ENCODE data around the gene CDK14.

Gene CDK14

DNA sequence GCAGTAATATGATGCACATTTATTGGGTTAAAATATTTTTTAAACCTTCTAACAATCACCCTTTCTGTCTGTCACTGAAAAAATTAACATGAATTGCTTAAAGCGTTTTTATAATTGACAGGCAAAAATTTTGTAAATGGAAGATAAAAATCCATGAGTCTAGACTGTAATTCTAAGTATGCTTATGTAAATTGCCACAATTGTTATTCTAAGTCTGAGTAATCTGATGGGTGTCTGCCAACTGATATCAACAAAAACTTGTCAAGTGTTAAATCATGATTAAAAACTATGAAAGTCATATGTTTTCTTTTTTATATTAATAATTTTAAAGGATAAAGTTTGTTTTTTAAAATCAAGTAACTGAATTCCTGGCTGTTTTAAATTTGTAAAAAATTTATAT lies 208.2 kb downstream of the CDK14 start:
- no peak for TF ChIP-seq NFIC (IDR thresholded peaks at IDR 0.05)
- no peak for TF ChIP-seq TAF1 (IDR thresholded peaks at IDR 0.05; ENCODE audit: low read depth)
- TF ChIP-seq EGR1 (IDR thresholded peaks at IDR 0.05): no peak
- TF ChIP-seq TEAD4 (IDR thresholded peaks at IDR 0.05): no peak
- no peak for TF ChIP-seq FOXM1 (IDR thresholded peaks at IDR 0.05; ENCODE audit: borderline replicate concordance, low read depth)
- TF ChIP-seq EP300 (IDR thresholded peaks at IDR 0.05; ENCODE audit: borderline replicate concordance): no peak
- TF ChIP-seq, protein P1, sequence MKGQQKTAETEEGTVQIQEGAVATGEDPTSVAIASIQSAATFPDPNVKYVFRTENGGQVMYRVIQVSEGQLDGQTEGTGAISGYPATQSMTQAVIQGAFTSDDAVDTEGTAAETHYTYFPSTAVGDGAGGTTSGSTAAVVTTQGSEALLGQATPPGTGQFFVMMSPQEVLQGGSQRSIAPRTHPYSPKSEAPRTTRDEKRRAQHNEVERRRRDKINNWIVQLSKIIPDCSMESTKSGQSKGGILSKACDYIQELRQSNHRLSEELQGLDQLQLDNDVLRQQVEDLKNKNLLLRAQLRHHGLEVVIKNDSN (IDR thresholded peaks at IDR 0.05): no peak
- no peak for TF ChIP-seq ZBTB7A (IDR thresholded peaks at IDR 0.05; ENCODE audit: low read depth)
- TF ChIP-seq RAD21 (IDR thresholded peaks at IDR 0.05; ENCODE audit: low read depth): no peak

DNA sequence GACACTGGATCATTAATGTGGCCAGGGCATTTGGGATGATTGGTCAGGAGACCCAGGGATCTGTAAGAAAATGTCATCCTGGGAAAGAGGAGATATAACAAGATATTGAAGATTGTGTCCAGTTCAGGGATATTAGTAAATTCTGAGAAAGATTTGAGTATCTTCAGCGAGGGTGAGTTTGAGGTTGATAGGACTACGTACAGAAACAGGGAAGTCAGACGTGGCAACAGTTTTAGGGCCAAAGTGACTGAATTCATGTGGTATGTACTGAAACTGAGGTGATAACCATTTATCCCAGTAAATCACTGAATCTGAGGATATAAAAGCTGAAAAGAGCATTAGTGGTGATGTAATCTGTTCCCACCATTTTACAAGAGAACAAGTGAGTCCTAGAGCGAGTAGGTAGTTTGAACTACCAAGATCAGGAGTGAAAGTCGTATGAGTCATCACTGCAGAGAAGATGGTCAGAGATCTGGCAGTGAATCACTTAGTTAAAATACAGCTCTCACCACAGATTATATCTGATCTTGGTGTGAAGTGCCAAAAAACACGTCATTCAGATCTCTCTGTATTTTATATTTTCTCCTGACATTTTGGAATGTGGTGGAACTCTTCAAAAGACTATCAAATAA lies 220.5 kb downstream of the CDK14 start:
- TF ChIP-seq TAF1 (IDR thresholded peaks at IDR 0.05; ENCODE audit: low read depth) (no peak), TEAD4 (IDR thresholded peaks at IDR 0.05) (no peak), CREB1 (IDR thresholded peaks at IDR 0.05; ENCODE audit: low read depth) (no peak), CEBPB (IDR thresholded peaks at IDR 0.05) (no peak), FOXM1 (IDR thresholded peaks at IDR 0.05; ENCODE audit: borderline replicate concordance, low read depth) (no peak), ZBTB7A (IDR thresholded peaks at IDR 0.05; ENCODE audit: low read depth) (no peak), EP300 (IDR thresholded peaks at IDR 0.05; ENCODE audit: borderline replicate concordance) (no peak), TCF12 (IDR thresholded peaks at IDR 0.05; ENCODE audit: low read depth) (no peak), YY1 (IDR thresholded peaks at IDR 0.05; ENCODE audit: low read depth) (no peak), NFIC (IDR thresholded peaks at IDR 0.05) (no peak), RAD21 (IDR thresholded peaks at IDR 0.05; ENCODE audit: low read depth) (no peak), EGR1 (IDR thresholded peaks at IDR 0.05) (no peak)
- TF ChIP-seq, protein P2, sequence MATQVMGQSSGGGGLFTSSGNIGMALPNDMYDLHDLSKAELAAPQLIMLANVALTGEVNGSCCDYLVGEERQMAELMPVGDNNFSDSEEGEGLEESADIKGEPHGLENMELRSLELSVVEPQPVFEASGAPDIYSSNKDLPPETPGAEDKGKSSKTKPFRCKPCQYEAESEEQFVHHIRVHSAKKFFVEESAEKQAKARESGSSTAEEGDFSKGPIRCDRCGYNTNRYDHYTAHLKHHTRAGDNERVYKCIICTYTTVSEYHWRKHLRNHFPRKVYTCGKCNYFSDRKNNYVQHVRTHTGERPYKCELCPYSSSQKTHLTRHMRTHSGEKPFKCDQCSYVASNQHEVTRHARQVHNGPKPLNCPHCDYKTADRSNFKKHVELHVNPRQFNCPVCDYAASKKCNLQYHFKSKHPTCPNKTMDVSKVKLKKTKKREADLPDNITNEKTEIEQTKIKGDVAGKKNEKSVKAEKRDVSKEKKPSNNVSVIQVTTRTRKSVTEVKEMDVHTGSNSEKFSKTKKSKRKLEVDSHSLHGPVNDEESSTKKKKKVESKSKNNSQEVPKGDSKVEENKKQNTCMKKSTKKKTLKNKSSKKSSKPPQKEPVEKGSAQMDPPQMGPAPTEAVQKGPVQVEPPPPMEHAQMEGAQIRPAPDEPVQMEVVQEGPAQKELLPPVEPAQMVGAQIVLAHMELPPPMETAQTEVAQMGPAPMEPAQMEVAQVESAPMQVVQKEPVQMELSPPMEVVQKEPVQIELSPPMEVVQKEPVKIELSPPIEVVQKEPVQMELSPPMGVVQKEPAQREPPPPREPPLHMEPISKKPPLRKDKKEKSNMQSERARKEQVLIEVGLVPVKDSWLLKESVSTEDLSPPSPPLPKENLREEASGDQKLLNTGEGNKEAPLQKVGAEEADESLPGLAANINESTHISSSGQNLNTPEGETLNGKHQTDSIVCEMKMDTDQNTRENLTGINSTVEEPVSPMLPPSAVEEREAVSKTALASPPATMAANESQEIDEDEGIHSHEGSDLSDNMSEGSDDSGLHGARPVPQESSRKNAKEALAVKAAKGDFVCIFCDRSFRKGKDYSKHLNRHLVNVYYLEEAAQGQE (IDR thresholded peaks at IDR 0.05; ENCODE audit: low read depth): no peak
- TF ChIP-seq, protein P1 (IDR thresholded peaks at IDR 0.05): no peak
- TF ChIP-seq, protein P3, sequence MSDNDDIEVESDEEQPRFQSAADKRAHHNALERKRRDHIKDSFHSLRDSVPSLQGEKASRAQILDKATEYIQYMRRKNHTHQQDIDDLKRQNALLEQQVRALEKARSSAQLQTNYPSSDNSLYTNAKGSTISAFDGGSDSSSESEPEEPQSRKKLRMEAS (IDR thresholded peaks at IDR 0.05): no peak

DNA sequence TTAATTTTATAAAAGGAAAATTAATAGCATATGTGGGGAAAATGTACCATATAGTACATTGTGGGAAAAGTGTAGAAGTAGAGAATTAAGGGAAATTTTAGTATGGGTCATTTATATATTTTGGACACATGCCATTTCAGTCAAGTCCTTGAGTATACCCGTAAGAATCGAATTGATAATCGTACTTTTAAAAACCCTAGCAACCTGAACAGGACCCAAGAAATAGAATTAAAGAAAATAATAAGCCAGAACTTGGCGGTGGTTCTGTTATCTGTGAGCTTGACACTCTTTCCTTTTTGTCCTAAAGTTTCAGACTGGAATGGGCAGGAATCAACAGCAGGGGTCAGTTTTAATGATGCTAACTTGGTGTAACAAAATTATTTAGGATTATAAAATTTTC lies 221.0 kb downstream of the CDK14 start:
- no peak for TF ChIP-seq TAF1 (IDR thresholded peaks at IDR 0.05; ENCODE audit: low read depth)
- TF ChIP-seq, protein P3 (IDR thresholded peaks at IDR 0.05): no peak
- TF ChIP-seq TEAD4 (IDR thresholded peaks at IDR 0.05): no peak
- no peak for TF ChIP-seq YY1 (IDR thresholded peaks at IDR 0.05; ENCODE audit: low read depth)
- TF ChIP-seq TCF12 (IDR thresholded peaks at IDR 0.05; ENCODE audit: low read depth): no peak
- no peak for TF ChIP-seq NFIC (IDR thresholded peaks at IDR 0.05)
- no peak for TF ChIP-seq EP300 (IDR thresholded peaks at IDR 0.05; ENCODE audit: borderline replicate concordance)
- TF ChIP-seq, protein P2 (IDR thresholded peaks at IDR 0.05; ENCODE audit: low read depth): no peak
- no peak for TF ChIP-seq RAD21 (IDR thresholded peaks at IDR 0.05; ENCODE audit: low read depth)
- TF ChIP-seq CEBPB (IDR thresholded peaks at IDR 0.05): no peak
- TF ChIP-seq FOXM1 (IDR thresholded peaks at IDR 0.05; ENCODE audit: borderline replicate concordance, low read depth): no peak
- no peak for TF ChIP-seq CREB1 (IDR thresholded peaks at IDR 0.05; ENCODE audit: low read depth)
- TF ChIP-seq ZBTB7A (IDR thresholded peaks at IDR 0.05; ENCODE audit: low read depth): no peak
- TF ChIP-seq EGR1 (IDR thresholded peaks at IDR 0.05): no peak
- TF ChIP-seq, protein P1 (IDR thresholded peaks at IDR 0.05): no peak

DNA sequence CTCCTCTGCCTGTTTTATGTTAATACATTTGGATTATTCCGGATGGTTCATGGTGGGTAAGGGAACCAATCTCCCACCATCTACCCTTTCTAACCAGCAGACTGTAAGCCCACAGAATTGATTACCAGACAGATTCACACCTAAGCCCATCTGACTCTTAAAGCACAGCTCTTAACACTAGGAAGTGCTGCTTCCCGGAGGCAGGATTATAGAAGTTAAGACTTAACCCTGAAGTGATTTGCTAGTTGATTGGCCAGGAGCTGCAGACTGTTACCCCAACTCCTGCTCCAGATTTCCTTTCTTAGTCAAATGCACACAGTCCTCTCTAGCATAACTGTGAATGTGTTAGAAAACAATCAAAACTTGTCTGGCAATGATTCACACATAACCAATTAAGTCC lies 221.7 kb downstream of the CDK14 start:
- TF ChIP-seq, protein P3 (IDR thresholded peaks at IDR 0.05): no peak
- TF ChIP-seq ZBTB7A (IDR thresholded peaks at IDR 0.05; ENCODE audit: low read depth): no peak
- TF ChIP-seq NFIC (IDR thresholded peaks at IDR 0.05): no peak
- no peak for TF ChIP-seq EP300 (IDR thresholded peaks at IDR 0.05; ENCODE audit: borderline replicate concordance)
- no peak for TF ChIP-seq YY1 (IDR thresholded peaks at IDR 0.05; ENCODE audit: low read depth)
- no peak for TF ChIP-seq CREB1 (IDR thresholded peaks at IDR 0.05; ENCODE audit: low read depth)
- TF ChIP-seq TAF1 (IDR thresholded peaks at IDR 0.05; ENCODE audit: low read depth): no peak
- no peak for TF ChIP-seq RAD21 (IDR thresholded peaks at IDR 0.05; ENCODE audit: low read depth)
- no peak for TF ChIP-seq FOXM1 (IDR thresholded peaks at IDR 0.05; ENCODE audit: borderline replicate concordance, low read depth)
- TF ChIP-seq CEBPB (IDR thresholded peaks at IDR 0.05): no peak
- TF ChIP-seq TEAD4 (IDR thresholded peaks at IDR 0.05): no peak
- TF ChIP-seq EGR1 (IDR thresholded peaks at IDR 0.05): no peak
- TF ChIP-seq, protein P2 (IDR thresholded peaks at IDR 0.05; ENCODE audit: low read depth): no peak
- TF ChIP-seq TCF12 (IDR thresholded peaks at IDR 0.05; ENCODE audit: low read depth): no peak
- TF ChIP-seq, protein P1 (IDR thresholded peaks at IDR 0.05): no peak
